Measurements from ENCODE around the gene MMP21.

The MMP21 gene

DNA sequence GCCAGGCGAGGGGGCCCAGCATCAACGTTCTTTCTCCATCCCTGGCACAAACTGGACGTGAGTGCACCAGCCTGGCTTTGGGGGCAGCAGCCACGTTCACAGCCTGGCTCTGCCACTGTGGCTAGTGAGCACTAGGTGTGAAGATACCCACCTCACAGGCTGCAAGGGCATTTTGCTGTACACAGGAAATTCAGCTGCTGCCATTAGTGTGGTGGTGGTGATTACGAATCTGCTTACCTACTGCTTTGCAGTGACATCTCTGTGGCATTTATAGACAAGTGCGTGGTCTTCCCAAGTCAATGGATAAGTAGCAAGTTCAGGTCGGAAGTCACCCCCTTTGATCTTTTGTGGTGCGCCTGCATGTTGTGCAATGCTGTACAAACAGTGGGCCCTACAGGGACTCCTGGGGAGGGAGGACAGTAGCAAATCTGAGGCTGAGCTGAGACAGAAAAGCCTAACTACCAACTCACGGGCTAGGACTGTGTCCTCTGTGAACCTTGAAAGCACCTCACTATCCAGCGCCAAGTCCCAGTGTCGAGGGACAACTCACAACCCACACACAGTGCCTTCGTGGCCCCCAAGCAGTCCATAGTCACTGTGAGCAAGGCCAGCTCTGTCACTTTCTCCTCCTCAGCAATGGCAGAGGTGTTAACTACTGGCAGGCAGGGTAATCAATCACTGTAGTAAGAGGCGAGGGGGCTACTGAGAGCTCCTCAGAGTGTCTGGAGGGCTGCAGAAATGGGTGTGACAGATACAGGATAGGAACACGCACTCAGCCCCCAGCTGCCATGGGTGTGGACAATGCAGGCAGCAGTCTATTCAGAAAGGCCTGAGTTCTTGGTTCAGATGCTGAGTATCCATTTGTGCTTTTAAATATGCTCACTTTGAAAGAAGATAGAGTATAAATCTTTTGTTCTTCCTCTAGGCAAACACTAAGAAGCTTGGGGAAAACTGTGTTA lies 17.0 kb upstream of the MMP21 start:
- DNase-seq (ENCODE audit: low read depth, low spot score): no peak

DNA sequence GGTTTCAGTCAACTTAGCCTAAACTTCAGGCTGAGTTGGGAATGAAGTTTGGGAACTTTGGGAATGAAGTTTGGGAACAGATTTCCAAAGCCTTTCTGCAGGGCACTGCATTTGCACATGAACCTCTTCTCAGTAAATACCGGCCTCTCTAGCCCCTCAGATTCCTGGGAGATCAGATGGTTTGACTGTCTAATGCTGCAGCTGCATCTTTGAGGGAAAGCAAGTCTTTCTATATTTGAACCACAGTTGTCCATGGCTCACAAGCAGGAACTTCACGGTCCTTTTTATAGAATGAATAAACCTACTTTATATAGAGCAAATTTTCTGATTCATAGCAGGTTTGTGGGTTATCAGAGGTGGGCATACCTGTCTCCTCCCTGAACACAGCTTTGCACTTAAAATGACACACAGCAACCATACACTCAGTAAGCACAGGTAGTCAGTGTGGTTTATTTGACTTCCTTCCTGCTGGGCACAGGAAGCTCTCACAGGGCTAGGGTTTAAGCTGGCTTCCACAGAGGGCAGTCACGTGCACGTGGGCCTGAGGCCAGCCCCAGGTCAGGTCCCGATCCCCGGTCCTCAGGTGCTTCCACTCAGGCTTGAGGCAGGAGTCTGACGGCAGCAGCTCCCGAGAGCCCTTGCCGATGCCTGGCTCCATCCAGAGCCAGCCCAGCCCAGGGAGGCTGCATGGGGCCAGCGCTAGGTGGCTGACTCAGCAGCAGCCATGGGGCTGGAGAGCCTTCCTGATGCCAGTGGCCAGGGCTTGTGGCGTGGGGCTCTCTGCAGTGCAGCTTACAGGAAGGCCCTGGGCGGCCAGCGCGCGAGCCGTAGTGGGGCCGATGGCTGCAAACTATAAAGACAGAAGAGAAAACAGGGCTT lies 12.8 kb upstream of the MMP21 start:
- no peak for DNase-seq (ENCODE audit: low read depth, low spot score)

DNA sequence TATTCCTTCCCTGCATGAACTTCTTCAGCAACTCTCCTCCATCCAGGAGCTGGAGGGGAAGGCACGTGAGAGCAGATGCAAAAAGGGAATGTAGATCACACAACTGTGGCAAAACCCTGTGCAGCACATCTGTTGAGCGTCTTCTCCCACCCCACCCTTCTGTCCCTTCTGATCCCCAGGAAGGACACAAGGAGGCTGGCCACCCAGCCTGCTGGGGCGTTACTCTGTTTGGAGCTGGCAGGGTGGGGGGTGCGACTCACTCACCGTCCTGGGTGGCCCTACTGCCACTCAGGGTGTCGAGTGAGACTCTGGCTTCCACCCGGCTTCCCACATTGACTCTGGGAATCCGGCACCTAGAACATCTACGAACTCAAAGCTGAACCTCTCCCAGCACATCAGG lies 10.2 kb upstream of the MMP21 start:
- no peak for DNase-seq (ENCODE audit: low read depth, low spot score)

DNA sequence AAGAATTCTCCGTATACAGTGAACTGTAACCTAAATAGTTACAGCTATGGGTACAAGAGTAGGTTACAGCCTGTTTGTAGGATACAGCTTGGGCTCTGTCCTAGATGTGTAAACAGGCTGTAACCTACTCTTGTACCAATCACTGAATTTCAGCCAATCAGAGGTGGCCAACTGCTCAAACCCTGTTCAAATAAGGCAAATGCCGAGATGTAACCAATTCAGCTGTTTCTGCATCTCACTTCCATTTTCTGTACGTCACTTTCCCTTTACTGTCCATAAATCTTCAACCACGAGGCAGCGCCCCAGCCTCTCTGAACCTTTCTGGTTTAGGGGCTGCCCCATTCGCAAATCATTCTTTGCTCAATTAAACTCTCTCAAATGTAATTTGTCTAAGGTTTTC lies 8.3 kb upstream of the MMP21 start:
- DNase-seq (ENCODE audit: low read depth, low spot score): no peak

DNA sequence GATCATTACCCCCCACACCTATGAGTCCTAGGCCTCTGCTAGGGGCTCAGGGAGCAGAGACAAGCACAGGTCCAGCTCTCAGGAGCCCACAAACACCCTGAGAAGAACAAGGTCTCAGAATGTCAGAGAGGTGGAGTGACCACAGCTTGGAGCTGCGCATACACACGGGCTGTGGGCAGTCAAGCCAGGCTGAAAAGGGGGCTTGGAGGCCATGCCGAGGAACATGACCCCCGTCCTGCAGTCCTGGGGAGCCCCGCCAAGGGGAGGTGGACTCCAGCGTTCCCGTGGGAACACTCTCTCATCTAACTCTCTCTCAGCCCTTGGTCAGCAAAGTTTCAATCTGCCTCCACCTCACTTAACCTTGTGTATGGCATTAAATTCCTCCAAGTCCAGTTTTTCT lies 7.8 kb upstream of the MMP21 start:
- DNase-seq (ENCODE audit: low read depth, low spot score): no peak

DNA sequence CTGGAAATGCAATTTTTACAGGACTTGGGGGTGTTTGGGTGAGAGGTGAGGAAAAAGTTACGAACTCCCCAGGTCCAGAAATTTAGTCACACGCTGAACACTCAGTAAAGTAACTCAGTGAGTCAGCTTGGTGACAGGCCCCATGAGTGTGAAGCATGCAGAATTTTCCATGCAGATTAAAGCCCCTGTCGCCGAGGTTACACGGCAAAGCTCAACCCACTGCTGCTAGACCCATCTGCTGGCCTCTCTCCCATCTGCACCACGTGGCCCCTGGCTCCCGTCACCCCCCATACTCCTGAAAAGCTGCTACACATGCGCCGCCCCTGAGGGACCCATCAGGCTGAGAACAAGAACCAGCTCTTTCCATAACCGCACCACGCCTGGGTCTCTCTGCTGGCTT lies 7.0 kb upstream of the MMP21 start:
- no peak for DNase-seq (ENCODE audit: low read depth, low spot score)

DNA sequence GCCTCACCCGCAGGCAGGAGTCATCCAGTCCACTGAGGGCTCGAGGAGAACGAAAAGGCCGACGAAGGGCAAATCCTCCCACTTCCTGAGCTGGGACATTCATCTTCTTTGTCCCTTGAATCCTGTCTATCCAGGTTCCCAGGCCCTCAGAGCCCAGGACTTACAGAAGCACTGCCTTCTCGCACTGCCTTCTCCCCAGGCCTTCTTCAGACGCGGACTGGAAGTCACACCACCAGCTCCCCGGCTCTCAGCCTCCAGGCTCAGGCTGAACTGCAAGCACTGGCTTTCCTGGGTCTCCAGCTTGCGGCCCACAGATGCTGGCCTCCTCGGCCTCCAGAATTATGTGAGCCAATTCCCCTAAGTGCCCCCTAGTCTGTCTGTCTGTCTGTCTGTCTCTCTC lies 6.4 kb upstream of the MMP21 start:
- DNase-seq (ENCODE audit: low read depth, low spot score): no peak

DNA sequence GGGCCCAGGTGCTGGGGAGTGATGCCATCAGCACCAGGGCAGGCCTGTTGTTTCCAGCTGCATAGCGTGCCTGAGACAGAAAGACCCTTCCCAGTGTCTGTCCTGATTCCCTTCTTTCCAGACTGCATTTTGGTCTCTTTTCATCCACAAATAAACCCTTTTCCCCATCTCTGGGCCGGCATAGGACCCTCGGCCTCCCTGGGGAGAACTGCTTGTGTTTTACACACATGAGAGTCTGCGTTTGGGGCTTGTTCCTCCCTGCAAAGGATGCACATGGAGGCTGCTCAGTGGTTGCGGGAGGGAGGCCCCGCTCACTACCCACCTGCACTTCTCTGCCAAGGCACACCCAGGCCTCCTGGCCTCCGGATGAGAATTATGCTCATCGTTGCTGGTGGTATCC lies 5.8 kb upstream of the MMP21 start:
- no peak for DNase-seq (ENCODE audit: low read depth, low spot score)

DNA sequence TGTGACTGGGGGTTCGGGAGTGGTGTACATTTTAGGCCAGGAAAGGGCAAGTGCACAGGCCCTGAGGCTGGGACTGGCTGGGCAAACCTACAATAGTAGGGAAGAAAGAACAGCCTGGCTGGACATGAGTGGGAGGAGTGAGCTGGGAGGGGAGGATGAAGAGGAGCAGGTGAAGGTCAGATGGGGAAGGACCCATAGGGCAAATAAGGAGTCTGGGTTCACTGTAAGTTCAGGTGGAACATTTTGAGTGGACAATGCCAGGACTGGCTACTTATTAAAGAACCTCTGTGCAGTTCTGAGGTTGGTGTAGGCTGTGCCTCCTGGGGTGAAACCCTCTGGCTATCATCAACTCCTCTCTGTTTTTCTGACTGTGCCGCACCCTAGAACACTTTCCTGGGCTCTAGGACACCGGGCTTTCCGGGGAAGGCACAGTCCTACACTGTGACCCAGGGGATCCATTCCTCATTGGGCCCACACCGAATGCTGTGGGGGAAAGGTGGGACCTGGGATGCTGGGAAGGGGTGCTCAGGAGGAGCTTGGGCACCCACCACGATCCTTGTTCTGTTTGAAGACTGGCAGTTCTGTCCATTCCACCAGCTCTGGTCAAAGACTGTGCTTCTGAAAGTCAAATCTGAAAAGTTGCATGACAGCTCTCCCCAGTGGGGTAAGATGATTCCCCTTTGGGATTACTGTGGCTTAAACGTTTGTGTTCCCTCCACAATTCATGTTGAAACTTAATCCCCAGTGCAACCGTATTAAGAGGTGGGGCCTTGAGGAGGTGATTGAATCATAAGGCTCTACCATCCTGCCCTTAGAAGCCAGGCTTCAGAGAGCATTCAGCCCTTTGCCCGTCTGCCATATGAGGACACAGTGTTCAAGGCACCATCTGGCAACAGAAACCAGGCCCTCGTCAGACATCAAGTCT lies 4.0 kb upstream of the MMP21 start:
- no peak for DNase-seq (ENCODE audit: low read depth, low spot score)

DNA sequence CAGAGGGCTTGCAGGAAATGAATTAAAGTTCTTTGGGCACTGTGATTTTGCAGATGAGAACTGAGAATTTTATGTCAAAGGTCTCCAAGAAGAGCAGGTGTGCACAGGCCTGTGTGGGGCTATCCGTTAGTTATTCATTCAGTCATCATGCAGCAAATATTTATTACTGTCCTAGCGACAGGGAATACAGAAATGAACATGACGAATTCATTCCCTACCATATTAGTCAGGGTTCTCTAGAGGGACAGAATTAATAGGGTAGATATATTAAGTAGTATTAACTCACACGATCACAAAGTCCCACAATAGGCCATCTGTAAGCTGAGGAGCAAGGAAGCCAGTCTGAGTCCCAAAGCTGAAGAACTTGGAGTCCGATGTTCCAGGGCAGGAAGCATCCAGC lies 2.9 kb upstream of the MMP21 start:
- DNase-seq (ENCODE audit: low read depth, low spot score): no peak

DNA sequence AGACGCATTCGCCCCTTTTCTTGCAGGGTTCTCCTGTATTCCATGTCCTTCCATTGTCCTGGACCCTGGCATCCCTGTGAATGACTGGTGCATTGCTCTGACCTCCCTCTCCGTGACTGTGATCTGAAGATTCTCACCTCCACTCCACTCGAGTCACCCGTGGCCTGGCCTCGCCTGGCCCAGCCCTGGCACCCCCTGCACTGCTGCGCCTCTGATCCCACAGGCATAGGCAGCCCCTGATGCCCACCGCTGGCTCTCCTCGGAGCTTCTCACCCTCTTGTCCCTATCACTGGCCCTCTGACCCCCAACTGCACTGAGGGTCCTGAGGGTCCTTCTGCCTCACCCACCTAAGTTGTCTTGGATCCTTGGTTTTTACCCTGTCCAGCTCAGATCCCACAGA lies 2.2 kb upstream of the MMP21 start:
- DNase-seq (ENCODE audit: low read depth, low spot score): no peak

DNA sequence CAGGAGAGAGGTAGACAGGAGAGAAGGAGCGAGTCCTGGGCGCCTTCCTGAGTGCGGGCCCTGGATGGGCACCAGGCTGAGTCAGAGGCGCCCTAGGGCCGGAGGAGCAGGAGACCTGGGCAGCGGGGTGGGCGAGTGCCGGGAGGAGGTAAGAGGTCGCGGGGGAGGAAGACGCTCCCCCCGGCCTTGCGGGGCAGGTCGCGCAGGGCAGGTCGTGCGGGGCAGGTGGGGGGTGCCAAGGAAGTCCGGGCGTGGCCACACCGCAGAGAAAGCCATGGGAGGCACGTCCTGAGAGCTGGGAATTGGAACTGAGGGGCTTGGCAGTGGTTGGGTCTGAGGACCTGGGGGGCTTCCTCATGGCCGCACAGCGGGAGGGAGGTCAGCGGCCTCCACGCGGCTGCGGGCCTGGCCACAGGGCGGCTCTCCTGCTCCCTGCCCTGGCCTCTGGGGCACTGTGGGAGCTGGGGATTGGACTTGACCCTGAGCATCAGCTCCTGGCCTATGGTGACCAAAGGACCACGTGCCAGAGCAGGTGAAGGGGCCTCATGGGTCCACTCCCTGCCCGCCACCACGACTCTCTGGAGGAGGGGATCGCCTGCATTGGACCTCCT lies 935 bp downstream of the MMP21 start:
- DNase-seq (ENCODE audit: low read depth, low spot score): no peak

DNA sequence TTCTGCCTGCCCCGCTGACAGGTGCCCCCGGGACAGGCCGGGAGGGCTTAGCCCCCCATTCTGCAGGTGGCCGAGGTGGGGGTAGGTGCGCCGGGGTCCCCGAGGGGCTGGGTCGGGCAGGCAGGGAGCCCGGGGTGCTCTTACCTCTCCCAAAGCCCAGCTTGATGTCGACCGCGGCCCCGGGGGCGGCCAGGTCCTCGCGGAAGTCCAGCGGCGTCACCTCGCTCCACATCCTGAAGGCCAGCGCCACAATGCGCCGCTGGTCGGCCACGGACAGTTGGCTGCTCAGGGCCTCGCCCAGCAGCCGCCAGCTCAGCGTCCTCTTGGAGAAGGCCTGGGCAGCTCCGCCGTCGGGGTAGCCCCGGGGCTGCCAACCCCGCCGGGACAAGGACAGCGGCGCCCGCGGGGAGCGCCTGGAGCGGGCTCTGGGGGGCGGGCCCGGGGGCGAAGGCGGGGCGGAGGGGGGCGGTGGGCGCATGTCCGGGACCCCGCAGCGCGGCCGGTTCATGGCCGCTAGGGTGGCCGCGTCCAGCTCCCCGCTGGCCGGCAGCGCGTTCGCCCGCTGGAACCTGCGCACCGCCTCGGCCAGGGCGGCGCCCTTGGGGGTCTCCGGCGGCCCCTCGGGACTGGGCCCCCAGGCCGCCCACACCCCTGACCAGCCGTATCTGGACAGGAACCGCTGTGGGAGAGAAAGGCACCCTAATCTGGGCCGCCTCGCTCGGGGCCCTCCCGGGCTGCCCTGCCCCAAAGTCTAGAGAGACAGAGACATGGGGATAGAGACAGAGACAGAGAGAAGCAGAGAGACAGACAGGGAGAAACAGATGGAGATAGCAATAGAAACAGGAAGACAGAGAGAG lies 1.7 kb downstream of the MMP21 start:
- no peak for DNase-seq (ENCODE audit: low read depth, low spot score)

DNA sequence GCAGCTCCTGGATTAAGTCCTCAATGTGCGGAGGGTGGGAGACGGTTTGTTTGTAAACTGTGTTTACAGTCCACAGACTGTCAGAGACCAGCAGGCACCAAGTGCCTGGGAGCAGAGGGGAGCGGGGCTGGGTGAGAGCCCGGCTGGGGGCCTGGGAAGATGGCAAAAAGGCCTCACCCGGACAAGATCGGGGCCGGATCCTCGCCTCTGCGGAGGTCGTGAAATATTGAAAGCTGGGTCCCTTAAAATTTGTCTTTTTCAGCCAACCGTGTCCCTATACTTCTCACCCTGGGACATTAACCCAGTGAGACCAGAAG lies 2.8 kb downstream of the MMP21 start:
- no peak for DNase-seq (ENCODE audit: low read depth, low spot score)

DNA sequence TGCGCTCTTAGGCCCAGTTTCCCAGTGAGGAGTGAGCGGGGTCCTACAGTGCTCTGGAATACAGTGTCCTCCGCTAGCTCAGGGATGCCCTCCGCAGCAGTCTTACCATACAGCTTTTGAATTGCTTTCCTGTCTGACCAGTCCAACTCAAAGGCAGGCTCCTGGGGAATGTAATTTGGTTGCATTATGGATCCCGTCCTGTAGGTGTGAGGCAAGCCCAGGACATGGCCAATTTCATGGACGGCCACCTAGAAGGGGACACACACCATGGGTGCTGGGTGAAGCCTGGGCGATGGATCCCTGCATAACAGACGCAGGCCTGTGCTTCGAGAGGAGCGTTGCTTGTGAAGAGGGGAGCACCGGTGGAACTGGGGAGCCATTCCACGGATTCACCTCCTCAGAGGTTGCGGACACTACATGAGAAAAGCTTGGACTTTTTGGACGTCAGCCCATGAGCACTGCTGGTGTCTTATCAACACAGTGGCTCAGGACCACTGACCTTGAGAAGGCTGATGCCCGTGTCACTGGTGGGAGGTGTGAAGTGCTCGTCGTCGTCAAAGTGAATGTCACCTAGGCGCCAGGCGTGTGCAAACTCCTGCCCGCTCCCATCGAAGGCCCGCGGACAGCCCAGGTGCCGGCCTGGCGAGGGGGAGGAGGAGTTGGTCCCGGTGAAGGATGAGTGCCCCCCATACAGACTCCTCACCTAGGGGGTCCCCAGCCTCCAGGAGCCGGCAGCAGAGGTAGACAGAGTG lies 3.3 kb downstream of the MMP21 start:
- no peak for DNase-seq (ENCODE audit: low read depth, low spot score)

DNA sequence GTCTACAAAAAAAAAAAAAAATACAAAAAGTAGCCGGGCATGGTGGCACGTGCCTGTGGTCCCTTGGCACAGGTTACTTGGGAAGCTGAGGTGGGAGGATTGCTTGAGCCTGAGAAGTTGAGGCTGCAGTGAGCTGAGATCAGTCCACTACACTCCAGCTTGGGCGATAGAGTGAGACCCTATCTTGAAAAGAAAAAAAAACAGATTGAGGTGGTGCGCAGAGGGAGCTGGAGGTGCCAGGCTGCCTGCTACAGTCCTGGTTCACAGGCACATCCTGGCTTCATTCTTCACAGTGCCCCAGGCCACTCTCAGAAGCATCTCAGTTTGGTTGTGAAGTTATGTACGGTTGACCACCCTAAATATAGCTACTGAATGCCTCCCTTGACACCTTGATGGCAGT lies 4.8 kb downstream of the MMP21 start:
- DNase-seq (ENCODE audit: low read depth, low spot score): no peak

DNA sequence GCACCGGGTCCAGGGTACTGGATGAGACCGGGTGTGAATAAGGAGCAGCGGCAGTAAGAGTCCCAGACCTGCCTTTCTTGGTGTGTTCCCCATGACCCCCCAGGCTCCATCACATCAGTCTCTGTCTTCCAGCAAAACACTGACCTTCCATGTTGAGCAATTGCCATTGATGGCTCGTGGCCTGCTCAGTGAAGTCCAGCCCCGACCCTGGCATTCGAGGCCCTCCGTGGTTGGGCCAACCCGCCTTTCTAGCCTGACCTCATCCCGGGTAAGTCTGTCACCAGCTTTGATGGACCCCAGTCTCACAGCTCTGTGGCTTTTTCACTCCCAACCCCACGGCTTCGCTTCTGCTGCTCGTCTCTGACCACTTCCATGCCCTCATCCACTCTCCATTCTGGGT lies 6.4 kb downstream of the MMP21 start:
- no peak for DNase-seq (ENCODE audit: low read depth, low spot score)

DNA sequence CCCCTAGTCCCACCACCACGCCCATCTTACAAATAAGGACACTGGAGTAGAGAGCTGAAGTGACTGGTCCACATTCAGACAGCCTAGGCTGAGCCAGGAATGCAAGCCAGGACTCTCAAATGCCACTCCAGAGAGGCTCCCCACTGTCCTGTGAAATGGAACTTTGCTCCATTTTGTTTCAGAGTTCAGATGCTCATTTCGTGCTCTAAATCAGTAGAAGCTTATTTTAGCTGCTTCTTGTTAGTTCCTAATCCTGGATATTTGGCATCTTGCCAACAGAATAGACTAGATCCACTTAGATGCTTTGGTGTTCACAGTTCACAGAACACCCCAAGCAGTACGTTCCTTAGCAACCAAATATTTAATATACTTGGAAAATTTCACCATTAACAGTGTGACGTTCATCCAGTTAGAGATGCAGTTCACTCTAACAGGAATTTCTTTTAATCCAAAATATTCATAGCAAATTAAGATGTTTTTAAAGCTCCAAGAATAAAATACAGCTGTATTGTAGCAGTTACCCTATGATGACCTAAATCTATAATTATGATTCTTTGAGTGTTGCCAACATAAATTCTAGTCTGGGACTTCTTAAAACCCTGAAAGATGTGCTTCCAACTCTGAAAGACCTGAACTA lies 7.3 kb downstream of the MMP21 start:
- no peak for DNase-seq (ENCODE audit: low read depth, low spot score)

DNA sequence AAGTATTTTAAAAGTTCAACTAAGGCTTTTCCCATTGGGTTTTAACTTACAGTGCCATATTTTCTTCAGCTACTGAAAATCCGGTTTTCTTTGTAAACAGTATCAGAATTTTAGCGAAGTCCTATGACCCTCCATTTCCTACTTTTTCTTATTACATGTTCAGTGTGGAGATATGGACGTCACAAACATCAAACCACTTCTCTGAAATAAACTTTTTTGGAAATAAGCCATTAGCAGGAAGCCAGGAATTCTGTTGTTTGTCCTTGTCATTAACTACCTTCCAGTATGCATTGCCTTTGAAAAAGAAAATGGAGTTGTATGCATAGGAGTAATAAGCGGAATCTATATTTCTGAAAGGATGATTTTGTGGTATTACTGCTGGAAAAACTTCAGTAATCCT lies 9.1 kb downstream of the MMP21 start:
- no peak for DNase-seq (ENCODE audit: low read depth, low spot score)
